Measurements from ENCODE around the gene GLT6D1. TPM values are rescaled to one million over a fixed set of nuclear protein-coding genes. Genes with fewer than 3 reads are reported as not detected.
A peak's percentile ranks its signal among the peaks of the same experiment; 100 is the strongest.

Gene GLT6D1
- total RNA-seq, 2 donors from 2014 or later, result not detected

DNA sequence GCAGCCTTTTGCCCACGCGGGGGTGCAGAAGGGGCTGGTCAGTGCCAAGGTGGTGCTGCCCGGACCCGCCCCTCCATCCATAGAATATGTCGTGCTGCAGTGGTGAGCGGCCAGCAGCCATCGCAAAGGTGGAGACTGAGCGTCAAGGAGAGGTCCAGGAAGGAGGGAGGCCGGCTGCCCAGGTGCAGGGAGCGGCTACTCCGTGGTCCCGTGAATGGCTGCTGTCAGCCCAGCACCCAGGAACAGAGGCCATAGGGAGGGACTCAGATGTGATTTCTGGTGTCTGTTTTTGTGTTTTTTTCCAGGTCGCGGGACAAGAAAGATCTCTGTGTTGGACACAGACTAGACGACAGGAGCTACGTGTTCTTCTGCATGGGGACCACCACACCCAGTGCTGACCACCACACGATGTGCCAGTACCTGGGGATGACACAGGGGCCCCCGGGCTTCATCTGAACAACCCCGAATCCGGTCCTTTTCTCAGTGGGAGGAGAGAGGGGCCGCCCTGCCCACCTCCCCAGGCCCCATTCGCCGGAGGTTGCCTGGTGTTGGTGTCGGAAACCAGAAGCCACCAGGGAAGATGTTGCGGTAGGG, 48.8 kb downstream of the GLT6D1 start:
- Histone ChIP-seq H3K27me3 (no peaks in the 10 kb centered on the region), H3K4me3 (no peak overlapping the region), H3K4me1 (no peaks in the 10 kb centered on the region), H3K27ac (no peak overlapping the region), H3K9me3 (peaks cover 0 to 12% of the 10 kb centered on the region in 2 donors), H3K36me3 (no peaks in the 10 kb centered on the region)
- TF ChIP-seq, protein P1, sequence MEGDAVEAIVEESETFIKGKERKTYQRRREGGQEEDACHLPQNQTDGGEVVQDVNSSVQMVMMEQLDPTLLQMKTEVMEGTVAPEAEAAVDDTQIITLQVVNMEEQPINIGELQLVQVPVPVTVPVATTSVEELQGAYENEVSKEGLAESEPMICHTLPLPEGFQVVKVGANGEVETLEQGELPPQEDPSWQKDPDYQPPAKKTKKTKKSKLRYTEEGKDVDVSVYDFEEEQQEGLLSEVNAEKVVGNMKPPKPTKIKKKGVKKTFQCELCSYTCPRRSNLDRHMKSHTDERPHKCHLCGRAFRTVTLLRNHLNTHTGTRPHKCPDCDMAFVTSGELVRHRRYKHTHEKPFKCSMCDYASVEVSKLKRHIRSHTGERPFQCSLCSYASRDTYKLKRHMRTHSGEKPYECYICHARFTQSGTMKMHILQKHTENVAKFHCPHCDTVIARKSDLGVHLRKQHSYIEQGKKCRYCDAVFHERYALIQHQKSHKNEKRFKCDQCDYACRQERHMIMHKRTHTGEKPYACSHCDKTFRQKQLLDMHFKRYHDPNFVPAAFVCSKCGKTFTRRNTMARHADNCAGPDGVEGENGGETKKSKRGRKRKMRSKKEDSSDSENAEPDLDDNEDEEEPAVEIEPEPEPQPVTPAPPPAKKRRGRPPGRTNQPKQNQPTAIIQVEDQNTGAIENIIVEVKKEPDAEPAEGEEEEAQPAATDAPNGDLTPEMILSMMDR (IDR thresholded peaks at IDR 0.05), result no peak
- DNase-seq (ENCODE audit: low spot score), result peak; percentile 11

DNA sequence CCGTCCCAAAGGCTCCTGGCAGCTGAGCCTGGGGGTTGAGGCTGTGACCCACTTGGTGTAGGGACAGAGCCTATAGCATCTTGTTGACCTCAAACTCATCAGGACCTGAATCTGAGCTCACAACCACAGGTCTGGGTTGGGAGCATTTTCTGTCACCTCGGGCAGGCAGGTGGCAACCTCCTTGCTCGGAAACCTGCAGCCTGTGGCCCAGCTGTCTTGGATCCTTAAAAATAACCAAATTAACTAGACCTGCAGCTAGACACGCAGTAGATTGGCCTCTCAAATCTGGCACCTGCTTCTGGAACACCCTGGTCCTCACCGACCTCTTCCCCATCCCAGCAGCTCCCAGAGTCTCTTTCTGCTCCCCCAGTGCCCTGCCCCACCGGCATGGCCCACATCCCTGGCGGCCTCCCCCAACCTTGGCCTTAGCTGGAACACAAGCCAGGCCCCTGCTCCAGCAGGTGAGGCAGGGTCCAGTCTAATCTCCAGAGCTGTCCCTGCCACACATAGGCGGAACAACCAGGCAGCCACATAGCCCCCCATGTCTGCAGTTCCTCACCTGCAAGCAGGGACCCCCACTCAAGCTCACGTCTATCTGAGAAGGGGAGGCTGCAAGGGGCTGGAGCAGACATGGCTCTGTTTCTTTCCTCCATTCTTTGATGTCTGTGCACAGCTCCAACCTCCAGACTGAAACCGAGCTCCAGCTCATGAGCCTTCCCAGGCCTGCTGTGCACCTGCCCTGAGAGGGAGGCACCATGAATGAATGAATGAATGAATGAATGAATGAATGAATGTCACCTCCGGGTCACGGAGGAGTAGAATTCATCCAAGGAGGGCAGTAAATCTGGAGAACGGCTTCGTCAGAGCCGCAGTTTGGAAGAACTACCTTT, 49.5 kb downstream of the GLT6D1 start:
- Histone ChIP-seq H3K4me1 (no peaks in the 10 kb centered on the region), H3K27me3 (no peaks in the 10 kb centered on the region), H3K9me3 (peaks cover 0 to 8% of the 10 kb centered on the region in 2 donors), H3K36me3 (no peaks in the 10 kb centered on the region), H3K27ac (no peak overlapping the region), H3K4me3 (no peak overlapping the region)
- TF ChIP-seq, protein P1 (IDR thresholded peaks at IDR 0.05), result no peak
- DNase-seq (ENCODE audit: low spot score), result peak; percentile 34

DNA sequence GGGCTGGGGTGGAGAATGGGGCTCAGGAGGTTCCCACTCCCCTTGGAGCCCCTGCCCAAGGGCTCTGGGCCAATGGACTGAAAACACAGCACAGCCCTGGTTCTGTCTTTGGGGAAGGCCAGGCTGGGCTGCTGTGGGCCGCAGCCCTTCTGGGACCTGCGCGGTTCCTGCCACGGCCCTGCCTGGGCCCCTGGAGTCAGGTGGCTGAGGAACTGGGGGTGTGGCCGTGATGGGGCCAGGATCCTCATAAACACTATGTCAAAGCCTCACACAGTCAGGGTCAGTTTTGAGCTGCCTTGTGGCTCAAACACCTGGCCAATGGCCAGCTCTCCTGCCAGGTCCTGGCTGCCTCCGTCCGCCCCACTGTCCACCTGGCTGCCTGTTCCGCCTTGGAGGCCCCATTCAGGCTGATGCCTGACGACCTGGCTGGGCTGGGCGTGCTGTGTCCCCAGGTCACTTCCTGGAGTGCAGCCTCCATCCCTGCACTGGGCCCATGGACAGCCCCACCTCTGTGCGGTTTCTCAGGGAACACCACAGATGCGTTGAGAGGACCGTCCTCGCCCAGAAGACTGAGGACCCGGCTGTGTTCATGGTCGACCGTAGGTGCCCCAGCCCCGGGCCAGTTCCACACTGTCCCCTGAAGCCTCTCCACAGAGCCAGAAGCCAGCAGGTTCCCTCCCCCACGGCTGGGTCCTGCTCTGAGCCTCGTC, 50.3 kb downstream of the GLT6D1 start:
- Histone ChIP-seq H3K27ac (no peak overlapping the region), H3K9me3 (peaks cover 0 to under 1% of the 10 kb centered on the region in 2 donors), H3K4me1 (no peaks in the 10 kb centered on the region), H3K27me3 (no peaks in the 10 kb centered on the region), H3K4me3 (no peak overlapping the region), H3K36me3 (no peaks in the 10 kb centered on the region)
- TF ChIP-seq, protein P1 (IDR thresholded peaks at IDR 0.05), result no peak
- DNase-seq (ENCODE audit: low spot score), result peak; percentile 34

DNA sequence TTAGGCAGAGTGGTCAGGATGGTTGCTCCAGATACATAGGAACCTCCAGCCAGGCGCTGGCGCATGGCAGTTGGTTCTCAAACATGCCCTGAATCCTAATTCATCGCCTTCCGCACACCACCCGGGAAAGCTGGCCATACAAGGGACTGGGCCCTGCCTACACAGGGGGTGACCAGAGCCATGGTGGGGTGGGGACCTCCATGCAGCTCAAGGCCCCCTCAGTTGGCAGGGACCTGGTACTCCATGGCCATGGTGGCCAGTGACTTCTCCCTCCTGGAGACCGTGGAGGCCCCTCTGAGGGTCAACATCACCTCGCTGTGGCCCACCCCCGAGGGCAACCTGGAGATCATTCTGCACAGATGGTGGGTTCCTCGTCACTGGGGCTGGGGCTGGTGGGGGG, 51.0 kb downstream of the GLT6D1 start:
- peak; percentile 34 for DNase-seq (ENCODE audit: low spot score)
- TF ChIP-seq, protein P1 (IDR thresholded peaks at IDR 0.05), result no peak
- Histone ChIP-seq H3K9me3 (no peaks in the 10 kb centered on the region), H3K27ac (no peak overlapping the region), H3K27me3 (no peaks in the 10 kb centered on the region), H3K36me3 (no peaks in the 10 kb centered on the region), H3K4me1 (no peaks in the 10 kb centered on the region), H3K4me3 (no peak overlapping the region)

DNA sequence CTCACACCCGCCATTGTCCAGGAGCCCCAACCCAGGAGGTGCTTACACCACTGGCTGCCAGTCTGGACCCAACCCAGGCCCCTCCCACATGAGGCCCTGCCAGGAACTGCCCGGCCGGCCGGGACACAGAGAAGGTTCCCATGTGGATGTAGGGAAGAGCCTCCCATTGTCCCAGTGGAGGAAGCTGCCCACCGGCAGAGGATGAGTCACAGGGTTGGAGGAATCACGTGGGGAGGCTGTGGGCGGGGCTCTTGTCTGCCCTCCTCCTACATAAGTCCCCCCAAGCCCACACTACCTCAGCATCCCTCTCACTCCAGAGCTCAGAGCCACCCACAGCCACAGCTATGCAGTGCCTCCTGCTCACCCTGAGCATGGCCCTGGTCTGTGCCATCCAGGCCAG, 51.7 kb downstream of the GLT6D1 start:
- Histone ChIP-seq H3K4me1 (no peaks in the 10 kb centered on the region), H3K4me3 (no peak overlapping the region), H3K9me3 (no peaks in the 10 kb centered on the region), H3K27ac (no peak overlapping the region), H3K27me3 (no peaks in the 10 kb centered on the region), H3K36me3 (no peaks in the 10 kb centered on the region)
- TF ChIP-seq, protein P1 (IDR thresholded peaks at IDR 0.05), result no peak
- DNase-seq (ENCODE audit: low spot score), result no peak
